Activated T-cell treated with anti-CD3 and anti-CD28 coated beads, Interleukin-2, amount 50 U/mL, for 72 hours (primary cell): ENCODE data around the gene WDR83. TPM values are rescaled to one million over a fixed set of nuclear protein-coding genes. Genes with fewer than 3 reads are reported as not detected.
A peak's percentile ranks its signal among the peaks of the same experiment; 100 is the strongest.
"Not testable (repeated sequence)": the region's sequence is repeated elsewhere in the genome, so short reads cannot be mapped to it uniquely, and the experiment has no call there.

Source experiments
- ATAC-seq, 2 donors: fragments of 150-1000 bp; cut with Tn5 transposase; replicated peaks in 1 of 2; 2 replicates each; pipeline ENCODE4 v1.10.0; 2021; ENCODE audit warnings: moderate library complexity in 2 of 2, mild to moderate bottlenecking in 1 of 2
- DNase-seq, 2 donors: peaks; one replicate each; pipeline ENCODE4 v3.0.0; 2021 to 2022; ENCODE audit warnings: mixed read lengths in 1 of 2
- H3K27ac Mint-ChIP-seq: one replicate; pipeline ENCODE4 v1.8.0; 2022; ENCODE audit warnings: mild to moderate bottlenecking, moderate library complexity, mixed read lengths
- H3K27me3 Mint-ChIP-seq: one replicate; pipeline ENCODE4 v1.8.0; 2022; ENCODE audit warnings: low read depth, mixed read lengths
- H3K36me3 Mint-ChIP-seq, 2 donors: one replicate each; pipeline ENCODE4 v1.8.0; 2022; ENCODE audit warnings: mixed read lengths in 2 of 2, mild to moderate bottlenecking in 1 of 2; ENCODE audit not compliant: insufficient read depth in 2 of 2
- H3K4me1 Mint-ChIP-seq: one replicate; pipeline ENCODE4 v1.8.0; 2022; ENCODE audit warnings: low read depth, mixed read lengths
- H3K4me3 Mint-ChIP-seq, 2 donors: one replicate each; pipeline ENCODE4 v1.8.0; 2022; ENCODE audit warnings: mild to moderate bottlenecking in 2 of 2, mixed read lengths in 2 of 2, moderate library complexity in 2 of 2
- H3K9me3 Mint-ChIP-seq, 2 donors: one replicate each; pipeline ENCODE4 v1.8.0; 2022; ENCODE audit warnings: mixed read lengths in 2 of 2
- total RNA-seq, 2 donors: library from RNA; stranded (reverse); gene quantifications; one replicate each; pipeline ENCODE4 v1.2.3, GENCODE V29; 2022

Gene WDR83
- total RNA-seq, 2 donors from 2014 or later: 18.4 to 24.0 TPM

- H3K27ac Mint-ChIP-seq, DNase-seq, ATAC-seq, H3K4me3 Mint-ChIP-seq, H3K9me3 Mint-ChIP-seq, H3K27me3 Mint-ChIP-seq: not testable (repeated sequence)
- H3K36me3 Mint-ChIP-seq: peaks cover 14 to 30% of the 10 kb centered on the region in 2 donors
- peaks cover 41% of the 10 kb centered on the region for H3K4me1 Mint-ChIP-seq
Measured at GRCh38 chr19:12678039-12678438, 11.4 kb downstream of the WDR83 start.

GRCh38 chr19:12680034-12680433 is 13.4 kb downstream of the WDR83 start:
- DNase-seq (no peak), ATAC-seq (no peak)
- Mint-ChIP-seq H3K4me1 (peaks cover 34% of the 10 kb centered on the region), H3K4me3 (peak overlapping the region; percentile 95 to 98), H3K27ac (peak overlapping the region; percentile 24), H3K27me3 (no peaks in the 10 kb centered on the region), H3K9me3 (no peaks in the 10 kb centered on the region), H3K36me3 (peaks cover 10 to 18% of the 10 kb centered on the region in 2 donors)

GRCh38 chr19:12681074-12681987 is 14.7 kb downstream of the WDR83 start, which contains the start of gene DHPS:
Gene DHPS, minus strand, starts transcription at chr19:12681880. Its CDS starts 114 bp downstream, at chr19:12681766.
- peak; percentile 90 to 95 for DNase-seq
- H3K4me3 Mint-ChIP-seq: peak within 1 kb of the TSS; percentile 95 to 98
- H3K9me3 Mint-ChIP-seq: no peaks in the 10 kb centered on the region
- peaks cover 31% of the 10 kb centered on the region for H3K4me1 Mint-ChIP-seq
- H3K27me3 Mint-ChIP-seq: no peaks in the 10 kb centered on the region
- peak; percentile 87 to 89 for ATAC-seq
- peak within 1 kb of the TSS; percentile 97 for H3K27ac Mint-ChIP-seq
- peaks cover 5 to 18% of the 10 kb centered on the region in 2 donors for H3K36me3 Mint-ChIP-seq

- H3K9me3 Mint-ChIP-seq: no peaks in the 10 kb centered on the region
- H3K4me3 Mint-ChIP-seq: no peak overlapping the region
- ATAC-seq (no peak), DNase-seq (no peak)
- no peak overlapping the region for H3K27ac Mint-ChIP-seq
- no peaks in the 10 kb centered on the region for H3K27me3 Mint-ChIP-seq
- peaks cover 4% of the 10 kb centered on the region in 2 donors for H3K36me3 Mint-ChIP-seq
- H3K4me1 Mint-ChIP-seq: peaks cover 10% of the 10 kb centered on the region
Measured at GRCh38 chr19:12685831-12686230, 19.2 kb downstream of the WDR83 start.

- Mint-ChIP-seq H3K36me3 (no peaks in the 10 kb centered on the region), H3K27me3 (no peaks in the 10 kb centered on the region), H3K4me1 (peaks cover 5% of the 10 kb centered on the region), H3K27ac (no peak within 1 kb of the TSS), H3K4me3 (no peak within 1 kb of the TSS), H3K9me3 (no peaks in the 10 kb centered on the region)
- no peak for DNase-seq
- ATAC-seq: no peak
Measured at GRCh38 chr19:12687496-12688196, 21.0 kb downstream of the WDR83 start, which contains the start of gene GNG14. Gene GNG14, plus strand, starts transcription at chr19:12687998. Its CDS starts 51 bp downstream, at chr19:12688049.

- H3K4me1 Mint-ChIP-seq: no peaks in the 10 kb centered on the region
- ATAC-seq (no peak), DNase-seq (no peak)
- no peaks in the 10 kb centered on the region for H3K9me3 Mint-ChIP-seq
- no peaks in the 10 kb centered on the region for H3K36me3 Mint-ChIP-seq
- no peak overlapping the region for H3K27ac Mint-ChIP-seq
- H3K4me3 Mint-ChIP-seq: no peak overlapping the region
- H3K27me3 Mint-ChIP-seq: no peaks in the 10 kb centered on the region
Measured at GRCh38 chr19:12689012-12689411, 22.4 kb downstream of the WDR83 start.

- H3K4me3 Mint-ChIP-seq: no peak overlapping the region
- no peaks in the 10 kb centered on the region for H3K36me3 Mint-ChIP-seq
- H3K27me3 Mint-ChIP-seq: no peaks in the 10 kb centered on the region
- no peak overlapping the region for H3K27ac Mint-ChIP-seq
- ATAC-seq (no peak), DNase-seq (no peak)
- no peaks in the 10 kb centered on the region for H3K9me3 Mint-ChIP-seq
- H3K4me1 Mint-ChIP-seq: no peaks in the 10 kb centered on the region
Measured at GRCh38 chr19:12689581-12690216, 23.1 kb downstream of the WDR83 start.

GRCh38 chr19:12692960-12693359 is 26.4 kb downstream of the WDR83 start:
- no peak for DNase-seq

GRCh38 chr19:12694641-12695040 is 28.0 kb downstream of the WDR83 start:
- peaks cover 11% of the 10 kb centered on the region for H3K4me1 Mint-ChIP-seq
- H3K27me3 Mint-ChIP-seq: no peaks in the 10 kb centered on the region
- ATAC-seq (no peak), DNase-seq (no peak)
- H3K27ac Mint-ChIP-seq: no peak overlapping the region
- H3K4me3 Mint-ChIP-seq: no peak overlapping the region
- H3K36me3 Mint-ChIP-seq: peaks cover 0 to 2% of the 10 kb centered on the region in 2 donors
- no peaks in the 10 kb centered on the region for H3K9me3 Mint-ChIP-seq

More at GRCh38 chr19:12692960-12693359, 26.4 kb downstream of the WDR83 start:
- no peak overlapping the region for H3K27ac Mint-ChIP-seq
- no peaks in the 10 kb centered on the region for H3K27me3 Mint-ChIP-seq
- H3K4me1 Mint-ChIP-seq: peaks cover 6% of the 10 kb centered on the region
- ATAC-seq: no peak
- no peaks in the 10 kb centered on the region for H3K9me3 Mint-ChIP-seq
- no peak overlapping the region for H3K4me3 Mint-ChIP-seq
- H3K36me3 Mint-ChIP-seq: no peaks in the 10 kb centered on the region

- no peak overlapping the region for H3K27ac Mint-ChIP-seq
- peak in 1 of 2 donors; percentile 24 for ATAC-seq
- H3K27me3 Mint-ChIP-seq: no peaks in the 10 kb centered on the region
- H3K4me3 Mint-ChIP-seq: peak overlapping the region; percentile 31 to 87
- H3K36me3 Mint-ChIP-seq: peaks cover 0 to 2% of the 10 kb centered on the region in 2 donors
- H3K9me3 Mint-ChIP-seq: no peaks in the 10 kb centered on the region
- no peak for DNase-seq
- peaks cover 11% of the 10 kb centered on the region for H3K4me1 Mint-ChIP-seq
Measured at GRCh38 chr19:12695096-12695495, 28.5 kb downstream of the WDR83 start.

- ATAC-seq (no peak), DNase-seq (no peak)
- H3K9me3 Mint-ChIP-seq: no peaks in the 10 kb centered on the region
- H3K4me3 Mint-ChIP-seq: peak overlapping the region; percentile 70 to 87
- H3K36me3 Mint-ChIP-seq: peaks cover 0 to 2% of the 10 kb centered on the region in 2 donors
- H3K27ac Mint-ChIP-seq: no peak overlapping the region
- no peaks in the 10 kb centered on the region for H3K27me3 Mint-ChIP-seq
- H3K4me1 Mint-ChIP-seq: peaks cover 11% of the 10 kb centered on the region
Measured at GRCh38 chr19:12695514-12695913, 28.9 kb downstream of the WDR83 start.

GRCh38 chr19:12695997-12696365 is 29.4 kb downstream of the WDR83 start:
- DNase-seq (peak in 1 of 2 donors; percentile 23), ATAC-seq (peak; percentile 16 to 21)
- Mint-ChIP-seq H3K4me1 (peaks cover 11% of the 10 kb centered on the region), H3K27ac (no peak overlapping the region), H3K36me3 (peaks cover 0 to 4% of the 10 kb centered on the region in 2 donors), H3K4me3 (peak overlapping the region; percentile 87 to 97), H3K9me3 (no peaks in the 10 kb centered on the region), H3K27me3 (no peaks in the 10 kb centered on the region)
